Liver (tissue), 9 donors: Measurements from ENCODE around the gene APOL4. TPM values are rescaled to one million over a fixed set of nuclear protein-coding genes. Genes with fewer than 3 reads are reported as not detected.

Source experiments
- DNase-seq: peaks from one replicate; pipeline ENCODE4 v3.0.0-alpha.2; 2017; ENCODE audit warnings: low spot score
- H3K27ac ChIP-seq, 2 donors: one replicate each; pipeline ENCODE4 v1.7.0; 2013; ENCODE audit warnings: inconsistent platforms in 2 of 2, low read length in 2 of 2, control low read depth in 1 of 2, low read depth in 1 of 2, mild to moderate bottlenecking in 1 of 2
- H3K27me3 ChIP-seq, 4 donors: one replicate each; pipeline versions ENCODE4 v1.6.1 to v1.7.0; 2013; ENCODE audit warnings: low read length in 3 of 4, inconsistent platforms in 1 of 4, mild to moderate bottlenecking in 1 of 4, moderate library complexity in 1 of 4; ENCODE audit not compliant: control insufficient read depth in 4 of 4, insufficient read depth in 4 of 4
- H3K36me3 ChIP-seq, 4 donors: one replicate each; pipeline versions ENCODE4 v1.6.1 to v1.7.0; 2013; ENCODE audit warnings: low read length in 3 of 4, mild to moderate bottlenecking in 3 of 4, low read depth in 1 of 4, moderate library complexity in 1 of 4; ENCODE audit not compliant: control insufficient read depth in 4 of 4, insufficient read depth in 3 of 4
- H3K4me1 ChIP-seq, 4 donors: one replicate each; pipeline versions ENCODE4 v1.6.1 to v1.7.0; 2013; ENCODE audit warnings: low read length in 3 of 4, mild to moderate bottlenecking in 3 of 4, moderate library complexity in 1 of 4; ENCODE audit not compliant: control insufficient read depth in 4 of 4, insufficient read depth in 4 of 4
- H3K4me3 ChIP-seq, 3 donors: one replicate each; pipeline versions ENCODE4 v1.6.1 to v1.7.0; 2013; ENCODE audit warnings: low read length in 3 of 3, control low read depth in 1 of 3, low read depth in 1 of 3, mild to moderate bottlenecking in 1 of 3
- H3K9ac ChIP-seq, 2 donors: one replicate each; pipeline ENCODE4 v1.7.0; 2013; ENCODE audit warnings: low read length in 2 of 2, mild to moderate bottlenecking in 2 of 2, moderate library complexity in 2 of 2, control low read depth in 1 of 2, low read depth in 1 of 2
- H3K9me3 ChIP-seq, 4 donors: one replicate each; pipeline versions ENCODE4 v1.6.1 to v1.7.0; 2013; ENCODE audit warnings: low read length in 3 of 4; ENCODE audit not compliant: control insufficient read depth in 4 of 4
- CTCF ChIP-seq: fragments of 150-350 bp; IDR thresholded peaks from 2 replicates; pipeline ENCODE4 v1.5.1; 2017; ENCODE audit warnings: improper control_type of control experiment, low read depth, low read length; ENCODE audit not compliant: missing input control
- EGR1 ChIP-seq, 2 donors: IDR thresholded peaks; 2 replicates each; pipeline ENCODE4 v1.6.1; 2016 to 2018; ENCODE audit warnings: antibody characterized with exemption in 2 of 2, low read depth in 2 of 2
- FOXA2 ChIP-seq: IDR thresholded peaks from 2 replicates; pipeline ENCODE4 v1.6.1; 2016; ENCODE audit warnings: antibody characterized with exemption
- HNF4A ChIP-seq, 2 donors: conservative IDR thresholded peaks; 2 replicates each; pipeline ENCODE4 v1.6.1; 2016; ENCODE audit warnings: antibody characterized with exemption in 2 of 2, mild to moderate bottlenecking in 2 of 2
- HNF4G ChIP-seq: IDR thresholded peaks from 2 replicates; pipeline ENCODE4 v1.6.1; 2016; ENCODE audit warnings: antibody characterized with exemption
- JUND ChIP-seq, 2 donors: IDR thresholded peaks; 2 replicates each; pipeline ENCODE4 v1.6.1; 2016; ENCODE audit warnings: antibody characterized with exemption in 2 of 2
- MAX ChIP-seq: IDR thresholded peaks from 2 replicates; pipeline ENCODE4 v1.6.1; 2016; ENCODE audit warnings: antibody characterized with exemption
- NR2F2 ChIP-seq: IDR thresholded peaks from 2 replicates; pipeline ENCODE4 v1.6.1; 2016; ENCODE audit warnings: antibody characterized with exemption
- RAD21 ChIP-seq, 2 donors: IDR thresholded peaks; 2 replicates each; pipeline ENCODE4 v1.6.1; 2016; ENCODE audit warnings: antibody characterized with exemption in 2 of 2, mild to moderate bottlenecking in 2 of 2
- RXRA ChIP-seq, 2 donors: IDR thresholded peaks; 2 replicates each; pipeline ENCODE4 v1.6.1; 2017 to 2018; ENCODE audit warnings: antibody characterized with exemption in 2 of 2, mild to moderate bottlenecking in 1 of 2
- SP1 ChIP-seq: IDR thresholded peaks from 2 replicates; pipeline ENCODE4 v1.6.1; 2018; ENCODE audit warnings: antibody characterized with exemption, mild to moderate bottlenecking
- TAF1 ChIP-seq: conservative IDR thresholded peaks from 2 replicates; pipeline ENCODE4 v1.6.1; 2016; ENCODE audit warnings: antibody characterized with exemption, mild to moderate bottlenecking
- YY1 ChIP-seq: IDR thresholded peaks from 2 replicates; pipeline ENCODE4 v1.6.1; 2016; ENCODE audit warnings: antibody characterized with exemption, mild to moderate bottlenecking
- ZBTB33 ChIP-seq: IDR thresholded peaks from 2 replicates; pipeline ENCODE4 v1.6.1; 2016; ENCODE audit warnings: antibody characterized with exemption
- WGBS: extraction: QIAGEN DNeasy Blood & Tissue Kit; methylation state at CpG from one replicate; pipeline ENCODE4 v1.1.7; 2013; 5-methylcytosine and 5-hydroxymethylcytosine counted together
- polyA plus RNA-seq, 2 donors: library from polyadenylated mRNA; stranded (reverse) in 1 of 2; unstranded in 1 of 2; fragments of 200-250 nt in 1 of 2; fragments of >200 nt in 1 of 2; fragmentation: Nextera tagmentation in 1 of 2; extraction: Ambion mirVana in 1 of 2; gene quantifications; one replicate each; pipeline versions ENCODE4 v1.2.1 to v1.2.3, GENCODE V29; 2013 to 2015
- total RNA-seq, 2 donors: library from RNA; depleted of rRNA; stranded (reverse); fragments of >200 nt; gene quantifications; one replicate each; pipeline ENCODE4 v1.2.3, GENCODE V29; 2014
- TF ChIP-seq, protein P1 (sequence below): IDR thresholded peaks from 2 replicates; pipeline ENCODE4 v1.6.1; 2016; ENCODE audit warnings: antibody characterized with exemption, mild to moderate bottlenecking
- TF ChIP-seq, protein P2 (sequence below): IDR thresholded peaks from 2 replicates; pipeline ENCODE4 v1.6.1; 2016; ENCODE audit warnings: antibody characterized with exemption
- donor health status: healthy.
- donor health status: healthy.
- donor health status: healthy.
- donor health status: healthy.
- donor health status: healthy.

The APOL4 gene
- total and polyA plus RNA-seq, 4 donors: 0.59 to 2.3 (median 1.8) TPM

- no peak overlapping the region for H3K27ac ChIP-seq
- no peaks in the 10 kb centered on the region for H3K9me3 ChIP-seq
- WGBS: 87% methylated on average over 2 of the region's 2 CpGs
- H3K27me3 ChIP-seq: no peaks in the 10 kb centered on the region
- no peak overlapping the region for H3K9ac ChIP-seq
- no peak for DNase-seq
- H3K4me1 ChIP-seq: peaks cover 0 to 18% (median 11%) of the 10 kb centered on the region in 4 donors
- TF ChIP-seq YY1: no peak
- TF ChIP-seq, protein P1, sequence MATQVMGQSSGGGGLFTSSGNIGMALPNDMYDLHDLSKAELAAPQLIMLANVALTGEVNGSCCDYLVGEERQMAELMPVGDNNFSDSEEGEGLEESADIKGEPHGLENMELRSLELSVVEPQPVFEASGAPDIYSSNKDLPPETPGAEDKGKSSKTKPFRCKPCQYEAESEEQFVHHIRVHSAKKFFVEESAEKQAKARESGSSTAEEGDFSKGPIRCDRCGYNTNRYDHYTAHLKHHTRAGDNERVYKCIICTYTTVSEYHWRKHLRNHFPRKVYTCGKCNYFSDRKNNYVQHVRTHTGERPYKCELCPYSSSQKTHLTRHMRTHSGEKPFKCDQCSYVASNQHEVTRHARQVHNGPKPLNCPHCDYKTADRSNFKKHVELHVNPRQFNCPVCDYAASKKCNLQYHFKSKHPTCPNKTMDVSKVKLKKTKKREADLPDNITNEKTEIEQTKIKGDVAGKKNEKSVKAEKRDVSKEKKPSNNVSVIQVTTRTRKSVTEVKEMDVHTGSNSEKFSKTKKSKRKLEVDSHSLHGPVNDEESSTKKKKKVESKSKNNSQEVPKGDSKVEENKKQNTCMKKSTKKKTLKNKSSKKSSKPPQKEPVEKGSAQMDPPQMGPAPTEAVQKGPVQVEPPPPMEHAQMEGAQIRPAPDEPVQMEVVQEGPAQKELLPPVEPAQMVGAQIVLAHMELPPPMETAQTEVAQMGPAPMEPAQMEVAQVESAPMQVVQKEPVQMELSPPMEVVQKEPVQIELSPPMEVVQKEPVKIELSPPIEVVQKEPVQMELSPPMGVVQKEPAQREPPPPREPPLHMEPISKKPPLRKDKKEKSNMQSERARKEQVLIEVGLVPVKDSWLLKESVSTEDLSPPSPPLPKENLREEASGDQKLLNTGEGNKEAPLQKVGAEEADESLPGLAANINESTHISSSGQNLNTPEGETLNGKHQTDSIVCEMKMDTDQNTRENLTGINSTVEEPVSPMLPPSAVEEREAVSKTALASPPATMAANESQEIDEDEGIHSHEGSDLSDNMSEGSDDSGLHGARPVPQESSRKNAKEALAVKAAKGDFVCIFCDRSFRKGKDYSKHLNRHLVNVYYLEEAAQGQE: no peak
- no peak for TF ChIP-seq EGR1 (IDR thresholded peaks at IDR 0.05; ENCODE audit: low read depth in 2 of 2)
- TF ChIP-seq FOXA2: no peak
- TF ChIP-seq RXRA (IDR thresholded peaks at IDR 0.05): no peak
- TF ChIP-seq JUND (IDR thresholded peaks at IDR 0.05): no peak
- TF ChIP-seq MAX: no peak
- TF ChIP-seq HNF4A (conservative IDR thresholded peaks at IDR 0.05): no peak
- TF ChIP-seq TAF1: no peak
- no peak for TF ChIP-seq SP1
- TF ChIP-seq CTCF: no peak
- TF ChIP-seq, protein P2, sequence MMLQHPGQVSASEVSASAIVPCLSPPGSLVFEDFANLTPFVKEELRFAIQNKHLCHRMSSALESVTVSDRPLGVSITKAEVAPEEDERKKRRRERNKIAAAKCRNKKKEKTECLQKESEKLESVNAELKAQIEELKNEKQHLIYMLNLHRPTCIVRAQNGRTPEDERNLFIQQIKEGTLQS: no peak
- no peak for TF ChIP-seq RAD21 (IDR thresholded peaks at IDR 0.05)
- TF ChIP-seq HNF4G: no peak
- no peak overlapping the region for H3K4me3 ChIP-seq
- no peaks in the 10 kb centered on the region for H3K36me3 ChIP-seq
Observed at GRCh38 chr22:36215981-36216380, 14.4 kb upstream of the APOL4 start.

DNA sequence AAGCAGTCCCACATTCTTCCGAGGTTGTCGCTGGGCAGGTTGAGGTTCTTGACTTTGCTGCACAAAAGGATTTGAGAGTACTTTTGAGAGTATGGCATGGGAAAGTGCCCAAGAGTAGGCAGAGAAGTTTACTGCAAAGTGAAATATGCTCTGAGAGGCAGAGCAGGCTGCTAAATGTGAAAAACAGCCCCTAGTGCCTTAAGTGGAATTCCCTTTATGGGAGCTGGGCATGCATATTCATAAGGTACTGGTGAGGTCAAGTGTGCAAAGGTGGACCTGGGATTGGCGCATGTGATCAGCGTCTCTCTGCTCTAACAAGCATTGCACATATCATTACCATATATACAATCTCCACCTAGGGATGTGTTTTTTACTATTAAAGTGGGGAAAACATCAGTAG is 12.0 kb upstream of the APOL4 start:
- no peak overlapping the region for H3K9ac ChIP-seq
- peaks cover 3 to 25% (median 21%) of the 10 kb centered on the region in 4 donors for H3K4me1 ChIP-seq
- H3K4me3 ChIP-seq: no peak overlapping the region
- H3K9me3 ChIP-seq: no peaks in the 10 kb centered on the region
- 90% methylated on average over 4 of the region's 4 CpGs for WGBS
- no peak overlapping the region for H3K27ac ChIP-seq
- TF ChIP-seq, protein P2: no peak
- no peak for TF ChIP-seq RXRA (IDR thresholded peaks at IDR 0.05)
- no peak for TF ChIP-seq EGR1 (IDR thresholded peaks at IDR 0.05; ENCODE audit: low read depth in 2 of 2)
- TF ChIP-seq NR2F2: no peak
- TF ChIP-seq TAF1: no peak
- TF ChIP-seq HNF4A (conservative IDR thresholded peaks at IDR 0.05): no peak
- no peak for TF ChIP-seq MAX
- no peak for TF ChIP-seq YY1
- no peak for TF ChIP-seq CTCF
- TF ChIP-seq ZBTB33: no peak
- TF ChIP-seq JUND (IDR thresholded peaks at IDR 0.05): no peak
- no peaks in the 10 kb centered on the region for H3K27me3 ChIP-seq
- no peaks in the 10 kb centered on the region for H3K36me3 ChIP-seq
- no peak for DNase-seq
